ENCODE data around the gene ZNF335.

Gene ZNF335

DNA sequence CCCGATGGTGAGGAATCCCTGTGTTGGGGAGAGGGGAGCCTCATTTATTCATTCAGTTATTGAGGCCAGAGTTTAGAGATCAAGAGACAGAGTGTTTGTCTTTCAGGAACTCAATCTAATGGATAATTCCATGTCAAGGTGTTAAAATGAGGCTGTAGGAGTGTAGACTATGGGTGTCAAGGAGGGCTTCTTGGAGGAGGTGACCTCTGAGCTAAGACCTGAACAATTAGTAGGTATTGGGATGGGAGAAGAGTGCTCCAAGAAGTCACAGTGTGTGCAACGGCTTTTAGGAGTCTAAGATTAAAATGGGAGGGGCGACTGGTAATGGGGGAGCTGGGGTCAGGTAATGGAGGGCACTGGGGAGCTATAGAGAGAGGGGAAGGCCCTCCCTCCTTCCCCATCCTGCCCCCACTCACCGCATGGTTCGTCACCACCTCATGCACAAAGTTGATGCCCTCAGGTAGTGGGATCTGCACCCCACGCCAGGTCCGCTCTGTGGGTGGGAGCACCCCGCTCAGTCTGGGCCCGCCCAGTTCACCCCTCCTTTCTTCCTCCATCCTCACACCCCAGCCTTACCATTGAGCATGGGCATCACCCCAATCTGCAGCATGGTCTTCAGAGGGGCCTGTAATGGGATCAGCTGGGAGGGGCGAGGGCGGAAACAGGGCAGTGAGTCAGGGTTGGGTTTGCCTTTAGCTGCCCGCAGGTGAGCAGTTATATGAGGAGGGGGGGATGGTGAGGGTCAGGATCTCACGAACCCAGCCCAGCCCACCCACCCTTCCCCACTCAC is 72.8 kb downstream of the ZNF335 start:
- TF ChIP-seq, protein P1, sequence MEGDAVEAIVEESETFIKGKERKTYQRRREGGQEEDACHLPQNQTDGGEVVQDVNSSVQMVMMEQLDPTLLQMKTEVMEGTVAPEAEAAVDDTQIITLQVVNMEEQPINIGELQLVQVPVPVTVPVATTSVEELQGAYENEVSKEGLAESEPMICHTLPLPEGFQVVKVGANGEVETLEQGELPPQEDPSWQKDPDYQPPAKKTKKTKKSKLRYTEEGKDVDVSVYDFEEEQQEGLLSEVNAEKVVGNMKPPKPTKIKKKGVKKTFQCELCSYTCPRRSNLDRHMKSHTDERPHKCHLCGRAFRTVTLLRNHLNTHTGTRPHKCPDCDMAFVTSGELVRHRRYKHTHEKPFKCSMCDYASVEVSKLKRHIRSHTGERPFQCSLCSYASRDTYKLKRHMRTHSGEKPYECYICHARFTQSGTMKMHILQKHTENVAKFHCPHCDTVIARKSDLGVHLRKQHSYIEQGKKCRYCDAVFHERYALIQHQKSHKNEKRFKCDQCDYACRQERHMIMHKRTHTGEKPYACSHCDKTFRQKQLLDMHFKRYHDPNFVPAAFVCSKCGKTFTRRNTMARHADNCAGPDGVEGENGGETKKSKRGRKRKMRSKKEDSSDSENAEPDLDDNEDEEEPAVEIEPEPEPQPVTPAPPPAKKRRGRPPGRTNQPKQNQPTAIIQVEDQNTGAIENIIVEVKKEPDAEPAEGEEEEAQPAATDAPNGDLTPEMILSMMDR (IDR thresholded peaks at IDR 0.05; ENCODE audit: poor library complexity, severe bottlenecking): no peak
- ATAC-seq (ENCODE audit: low read depth): no peak
- no peak overlapping the region for H3K4me3 ChIP-seq (ENCODE audit: severe bottlenecking)
- no peaks in the 10 kb centered on the region for H3K9me3 ChIP-seq (ENCODE audit: severe bottlenecking)
- no peaks in the 10 kb centered on the region for H3K4me1 ChIP-seq (ENCODE audit: insufficient read depth, poor library complexity, severe bottlenecking)
- peaks cover 25% of the 10 kb centered on the region for H3K36me3 ChIP-seq (ENCODE audit: low read depth)
- H3K27ac ChIP-seq (ENCODE audit: poor library complexity, severe bottlenecking): no peak overlapping the region
- H3K27me3 ChIP-seq (ENCODE audit: insufficient read depth, poor library complexity, severe bottlenecking): no peaks in the 10 kb centered on the region
- no peak for DNase-seq (ENCODE audit: low spot score)

All from RWPE2 (cell line).